Activated CD8-positive, alpha-beta T cell treated with anti-CD3 and anti-CD28 coated beads for 36 hours (primary cell): ENCODE data around the gene CTBP2. TPM values are rescaled to one million over a fixed set of nuclear protein-coding genes. Genes with fewer than 3 reads are reported as not detected.

Experiments
- ATAC-seq: fragments of 200-7000 bp; cut with Tn5 transposase; one replicate; pipeline ENCODE4 v1.10.0; 2021; ENCODE audit warnings: mild to moderate bottlenecking, moderate library complexity
- CTCF ChIA-PET: fragments of 350-600 bp; sonication (Branson Sonifier 250); formaldehyde crosslinking; loops from one replicate; lab custom pipeline; 2021; ENCODE audit warnings: antibody characterized with exemption; lab: Charles Lee
- POLR2A ChIA-PET: fragments of 350-600 bp; sonication (Branson Sonifier 250); formaldehyde crosslinking; loops from one replicate; lab custom pipeline; 2021; ENCODE audit warnings: antibody characterized with exemption; lab: Charles Lee
- DNase-seq: peaks from one replicate; pipeline ENCODE4 v3.0.0-alpha.2; 2020
- H3K27ac Mint-ChIP-seq: one replicate; pipeline ENCODE4 v1.8.0; 2021; ENCODE audit warnings: mild to moderate bottlenecking, mixed read lengths
- H3K27me3 Mint-ChIP-seq: one replicate; pipeline ENCODE4 v1.8.0; 2021; ENCODE audit warnings: mixed read lengths
- H3K36me3 Mint-ChIP-seq: one replicate; pipeline ENCODE4 v1.8.0; 2021; ENCODE audit warnings: low read depth, mixed read lengths
- H3K4me1 Mint-ChIP-seq: one replicate; pipeline ENCODE4 v1.8.0; 2021; ENCODE audit warnings: low read depth, mixed read lengths
- H3K4me3 Mint-ChIP-seq: one replicate; pipeline ENCODE4 v1.8.0; 2021; ENCODE audit warnings: mild to moderate bottlenecking, moderate library complexity, mixed read lengths
- H3K9me3 Mint-ChIP-seq: one replicate; pipeline ENCODE4 v1.8.0; 2021; ENCODE audit warnings: mixed read lengths
- intact Hi-C: fragments of 100-400 bp; cut with micrococcal nuclease; formaldehyde crosslinking; loops from one replicate; pipeline ENCODE4 v1.10.0; 2022
- total RNA-seq, 2 experiments: library from RNA; stranded (reverse); gene quantifications; one replicate each; pipeline ENCODE4 v1.2.3, GENCODE V29; 2021
- TF ChIP-seq, protein P1 (sequence below): fragments of 200-600 bp; IDR thresholded peaks from one replicate; pipeline ENCODE4 v1.8.0; 2022; ENCODE audit warnings: antibody characterized with exemption, mild to moderate bottlenecking

Gene CTBP2
- total RNA-seq, 2 experiments from 2014 or later: 0.60 to 0.88 TPM

DNA sequence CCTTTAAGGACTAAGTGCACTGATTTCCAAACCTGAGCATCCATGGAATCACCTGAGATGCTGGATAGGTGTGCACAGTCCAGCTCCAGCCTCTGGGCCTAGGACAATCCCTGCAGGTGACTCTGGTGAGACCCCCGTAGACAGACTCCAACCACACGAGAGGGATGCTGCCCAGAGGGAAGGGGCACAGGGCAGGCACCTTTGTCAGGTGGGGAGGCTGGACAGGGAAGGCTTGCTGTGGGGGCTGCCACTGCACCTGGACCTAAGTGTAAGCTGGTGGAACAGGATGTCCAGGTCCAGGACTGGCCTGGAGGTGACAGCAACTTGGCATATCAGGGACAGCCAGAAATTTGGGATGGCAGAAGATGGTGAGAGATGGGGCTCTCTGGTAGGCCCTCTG, 45.1 kb upstream of the CTBP2 start:
- TF ChIP-seq, protein P1, sequence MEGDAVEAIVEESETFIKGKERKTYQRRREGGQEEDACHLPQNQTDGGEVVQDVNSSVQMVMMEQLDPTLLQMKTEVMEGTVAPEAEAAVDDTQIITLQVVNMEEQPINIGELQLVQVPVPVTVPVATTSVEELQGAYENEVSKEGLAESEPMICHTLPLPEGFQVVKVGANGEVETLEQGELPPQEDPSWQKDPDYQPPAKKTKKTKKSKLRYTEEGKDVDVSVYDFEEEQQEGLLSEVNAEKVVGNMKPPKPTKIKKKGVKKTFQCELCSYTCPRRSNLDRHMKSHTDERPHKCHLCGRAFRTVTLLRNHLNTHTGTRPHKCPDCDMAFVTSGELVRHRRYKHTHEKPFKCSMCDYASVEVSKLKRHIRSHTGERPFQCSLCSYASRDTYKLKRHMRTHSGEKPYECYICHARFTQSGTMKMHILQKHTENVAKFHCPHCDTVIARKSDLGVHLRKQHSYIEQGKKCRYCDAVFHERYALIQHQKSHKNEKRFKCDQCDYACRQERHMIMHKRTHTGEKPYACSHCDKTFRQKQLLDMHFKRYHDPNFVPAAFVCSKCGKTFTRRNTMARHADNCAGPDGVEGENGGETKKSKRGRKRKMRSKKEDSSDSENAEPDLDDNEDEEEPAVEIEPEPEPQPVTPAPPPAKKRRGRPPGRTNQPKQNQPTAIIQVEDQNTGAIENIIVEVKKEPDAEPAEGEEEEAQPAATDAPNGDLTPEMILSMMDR: no peak
- H3K9me3 Mint-ChIP-seq: no peaks in the 10 kb centered on the region
- H3K27me3 Mint-ChIP-seq: peaks cover 4% of the 10 kb centered on the region
- H3K4me3 Mint-ChIP-seq: no peak overlapping the region
- CTCF ChIA-PET: interaction anchor here (0.7 kb wide), 1 partner anchor 186 kb away, joined by 3 read pairs; no protein-coding TSS in a partner anchor
- intact Hi-C loops: no loop called here
- no peak for ATAC-seq
- H3K36me3 Mint-ChIP-seq: no peaks in the 10 kb centered on the region
- DNase-seq: no peak
- POLR2A ChIA-PET: no interaction called here
- H3K27ac Mint-ChIP-seq: no peak overlapping the region
- H3K4me1 Mint-ChIP-seq: no peaks in the 10 kb centered on the region

GRCh38 chr10:125204400-125204799, 44.0 kb upstream of the CTBP2 start:
- H3K4me1 Mint-ChIP-seq: no peaks in the 10 kb centered on the region
- H3K36me3 Mint-ChIP-seq: no peaks in the 10 kb centered on the region
- POLR2A ChIA-PET: no interaction called here
- no peak for DNase-seq
- CTCF ChIA-PET: no interaction called here
- no peak overlapping the region for H3K27ac Mint-ChIP-seq
- ATAC-seq: no peak
- intact Hi-C loops: no loop called here
- no peak overlapping the region for H3K4me3 Mint-ChIP-seq
- no peaks in the 10 kb centered on the region for H3K9me3 Mint-ChIP-seq
- TF ChIP-seq, protein P1: no peak
- H3K27me3 Mint-ChIP-seq: peaks cover 4% of the 10 kb centered on the region

DNA sequence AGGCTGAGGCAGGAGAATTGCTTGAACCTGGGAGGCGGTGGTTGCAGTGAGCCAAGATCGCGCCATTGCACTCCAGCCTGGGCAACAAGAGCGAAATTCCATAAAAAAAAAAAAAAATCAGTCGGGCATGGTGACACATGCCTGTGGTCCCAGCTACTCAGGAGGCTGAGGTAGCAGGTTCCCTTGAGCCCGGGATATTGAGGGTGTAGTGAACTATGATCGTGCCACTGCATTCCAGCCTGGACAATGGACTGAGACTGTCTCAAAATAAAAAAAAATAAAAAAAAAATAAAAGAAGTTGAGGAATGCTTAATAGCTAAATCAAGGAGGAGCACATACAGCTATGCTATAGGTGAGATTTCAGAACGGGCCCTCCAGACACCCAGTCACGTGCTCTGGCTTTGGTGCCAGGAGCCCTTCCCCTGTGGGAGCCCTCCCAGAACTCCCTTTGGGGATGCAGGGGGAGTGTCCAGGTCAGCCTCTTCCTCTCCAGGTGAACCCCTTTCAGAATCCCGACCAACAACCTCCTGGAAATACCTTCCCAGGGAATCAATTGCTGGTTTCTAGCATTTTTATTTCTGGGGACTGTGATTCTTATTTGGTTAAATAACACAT, 42.9 kb upstream of the CTBP2 start:
- Mint-ChIP-seq H3K36me3 (no peaks in the 10 kb centered on the region), H3K27ac (no peak overlapping the region), H3K9me3 (no peaks in the 10 kb centered on the region), H3K4me1 (no peaks in the 10 kb centered on the region), H3K4me3 (no peak overlapping the region), H3K27me3 (peaks cover 4% of the 10 kb centered on the region)
- ATAC-seq: no peak
- no peak for DNase-seq
- ChIA-PET CTCF (no interaction called here), POLR2A (no interaction called here)
- intact Hi-C loops: no loop called here
- TF ChIP-seq, protein P1: no peak

- H3K36me3 Mint-ChIP-seq: no peaks in the 10 kb centered on the region
- H3K27me3 Mint-ChIP-seq: peaks cover 4% of the 10 kb centered on the region
- H3K4me1 Mint-ChIP-seq: no peaks in the 10 kb centered on the region
- intact Hi-C loops: no loop called here
- POLR2A ChIA-PET: no interaction called here
- H3K27ac Mint-ChIP-seq: no peak overlapping the region
- H3K4me3 Mint-ChIP-seq: no peak overlapping the region
- TF ChIP-seq, protein P1: no peak
- no peak for ATAC-seq
- CTCF ChIA-PET: no interaction called here
- no peak for DNase-seq
- H3K9me3 Mint-ChIP-seq: no peaks in the 10 kb centered on the region
These were observed 41.6 kb upstream of the CTBP2 start for GRCh38 chr10:125201791-125202622.

DNA sequence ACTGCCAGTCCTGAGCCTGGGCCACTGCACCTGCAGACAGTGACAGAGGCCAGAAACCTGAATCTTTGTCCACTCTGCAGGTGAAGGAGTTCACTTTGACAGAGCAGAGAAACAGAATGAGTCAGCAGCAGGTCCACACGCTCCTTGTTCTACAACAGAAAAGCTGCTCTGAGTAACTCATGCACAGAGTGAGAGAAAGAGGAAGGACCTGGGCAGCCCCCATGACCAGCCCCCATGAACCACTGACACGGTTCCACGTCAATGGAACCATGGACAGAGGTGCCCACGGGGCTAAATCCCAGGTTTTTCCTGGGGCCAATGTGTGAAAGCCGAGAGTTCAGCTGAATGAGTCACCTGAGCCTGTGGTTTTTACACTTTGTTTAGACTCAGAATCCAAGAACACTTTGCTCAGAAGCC, 40.8 kb upstream of the CTBP2 start:
- ATAC-seq (no peak), DNase-seq (peak; percentile 2)
- CTCF ChIA-PET: no interaction called here
- TF ChIP-seq, protein P1: no peak
- no peaks in the 10 kb centered on the region for H3K4me1 Mint-ChIP-seq
- H3K27me3 Mint-ChIP-seq: peaks cover 4% of the 10 kb centered on the region
- H3K9me3 Mint-ChIP-seq: no peaks in the 10 kb centered on the region
- no peak overlapping the region for H3K4me3 Mint-ChIP-seq
- intact Hi-C loops: no loop called here
- no peaks in the 10 kb centered on the region for H3K36me3 Mint-ChIP-seq
- POLR2A ChIA-PET: no interaction called here
- no peak overlapping the region for H3K27ac Mint-ChIP-seq
